Loucy (cell line): Measurements from ENCODE around the gene SCRN2.
A peak's percentile ranks its signal among the peaks of the same experiment; 100 is the strongest.

Experiments
- H2AFZ ChIP-seq: fragments of 200-600 bp; sonication (generic); 2 replicates; pipeline ENCODE4 v1.6.0; 2016; ENCODE audit warnings: antibody characterized with exemption, mild to moderate bottlenecking, low read length, moderate library complexity
- H3F3A ChIP-seq: fragments of 200-600 bp; 2 replicates; pipeline ENCODE4 v1.6.0; 2016; ENCODE audit warnings: antibody characterized with exemption, low read depth, mild to moderate bottlenecking
- H3K27me3 ChIP-seq: fragments of 200-600 bp; sonication (generic); 2 replicates; pipeline ENCODE4 v1.6.1; 2014; ENCODE audit warnings: low read length, mild to moderate bottlenecking; ENCODE audit not compliant: insufficient read depth, poor library complexity, severe bottlenecking
- H3K36me3 ChIP-seq: fragments of 200-600 bp; sonication (generic); 2 replicates; pipeline ENCODE4 v1.6.1; 2016; ENCODE audit warnings: low read length; ENCODE audit not compliant: insufficient read depth
- H3K4me1 ChIP-seq: fragments of 200-600 bp; sonication (generic); 2 replicates; pipeline ENCODE4 v1.5.1; 2014; ENCODE audit warnings: low read length, mild to moderate bottlenecking; ENCODE audit not compliant: insufficient read depth, poor library complexity, severe bottlenecking
- H3K4me2 ChIP-seq: fragments of 200-600 bp; sonication (generic); 2 replicates; pipeline ENCODE4 v1.6.0; 2014; ENCODE audit warnings: antibody characterized with exemption, low read length, low read depth, mild to moderate bottlenecking; ENCODE audit not compliant: poor library complexity, severe bottlenecking
- H3K4me3 ChIP-seq: fragments of 200-600 bp; sonication (generic); 2 replicates; pipeline ENCODE4 v1.5.1; 2014; ENCODE audit warnings: low read length, mild to moderate bottlenecking, mixed read lengths; ENCODE audit not compliant: poor library complexity, severe bottlenecking
- H3K79me2 ChIP-seq: fragments of 200-600 bp; sonication (generic); 2 replicates; pipeline ENCODE4 v1.6.1; 2014; ENCODE audit warnings: low read length; ENCODE audit not compliant: insufficient read depth
- H3K9ac ChIP-seq: fragments of 200-600 bp; sonication (generic); 2 replicates; pipeline ENCODE4 v1.6.0; 2014; ENCODE audit warnings: mild to moderate bottlenecking, low read depth, low read length, moderate library complexity; ENCODE audit not compliant: poor library complexity, severe bottlenecking
- H3K9me2 ChIP-seq: fragments of 200-600 bp; sonication (generic); replicated peaks from 2 replicates; pipeline ENCODE4 v1.6.1; 2016; ENCODE audit warnings: low read depth, low read length, mixed read lengths
- H3K9me3 ChIP-seq: fragments of 200-600 bp; sonication (generic); 2 replicates; pipeline ENCODE4 v1.6.1; 2014; ENCODE audit warnings: mild to moderate bottlenecking, antibody characterized with exemption, low read length, low read depth; ENCODE audit not compliant: insufficient read depth
- H4K20me1 ChIP-seq: fragments of 200-600 bp; sonication (generic); 2 replicates; pipeline ENCODE4 v1.6.0; 2014; ENCODE audit warnings: antibody characterized with exemption, low read length, mild to moderate bottlenecking; ENCODE audit not compliant: insufficient read depth, poor library complexity, severe bottlenecking
- CTCF ChIP-seq: fragments of 200-600 bp; sonication (generic); conservative IDR thresholded peaks from 2 replicates; pipeline ENCODE4 v1.5.1; 2014; ENCODE audit warnings: mild to moderate bottlenecking, antibody characterized with exemption, low read length
- EZH2phosphoT487 ChIP-seq: fragments of 200-600 bp; IDR thresholded peaks from 2 replicates; pipeline ENCODE4 v1.6.1; 2018; ENCODE audit warnings: antibody characterized with exemption, mild to moderate bottlenecking, moderate library complexity, borderline replicate concordance

SCRN2 gene

DNA sequence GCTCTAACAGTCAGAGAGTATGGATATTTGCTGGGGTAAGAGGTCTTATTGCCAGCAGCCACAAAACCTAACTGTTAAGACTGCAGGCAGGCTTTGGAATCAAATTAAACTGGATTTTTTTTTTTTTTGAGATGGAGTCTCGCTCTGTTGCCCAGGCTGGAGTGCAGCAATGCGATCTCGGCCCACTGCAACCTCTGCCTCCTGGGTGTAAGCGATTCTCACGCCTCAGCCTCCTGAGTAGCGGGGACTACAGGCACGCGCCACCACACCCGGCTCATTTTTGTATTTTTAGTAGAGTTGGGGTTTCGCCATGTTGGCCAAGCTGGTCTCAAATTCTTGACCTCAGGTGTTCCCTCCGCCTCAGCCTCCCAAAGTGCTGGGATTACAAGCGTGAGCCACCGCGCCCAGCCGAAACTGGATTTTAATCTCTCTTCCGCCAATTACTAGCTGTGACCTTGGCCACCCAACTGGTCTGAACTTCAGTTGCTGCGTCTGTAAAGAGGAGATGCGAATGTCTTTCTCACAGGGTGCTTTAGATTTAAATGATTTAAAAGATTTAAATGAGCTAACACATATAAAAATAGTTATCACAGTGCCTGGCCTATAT is 10.6 kb downstream of the SCRN2 start:
- peak overlapping the region; percentile 89 for H3K4me3 ChIP-seq
- peaks cover 20% of the 10 kb centered on the region for H3K4me1 ChIP-seq
- H3K36me3 ChIP-seq: peaks cover 14% of the 10 kb centered on the region; the same call in 1 of the 2 replicates
- TF ChIP-seq CTCF: no peak
- no peak for TF ChIP-seq EZH2phosphoT487
- H3K27me3 ChIP-seq: no peaks in the 10 kb centered on the region
- H3K9me3 ChIP-seq: no peaks in the 10 kb centered on the region
- peaks cover 9% of the 10 kb centered on the region for H4K20me1 ChIP-seq
- no peak overlapping the region for H2AFZ ChIP-seq
- H3K4me2 ChIP-seq: peak overlapping the region; percentile 86
- H3K9me2 ChIP-seq: no peaks in the 10 kb centered on the region
- H3K79me2 ChIP-seq: peaks cover 28% of the 10 kb centered on the region
- peak overlapping the region; percentile 82 for H3K9ac ChIP-seq
- H3F3A ChIP-seq: no peaks in the 10 kb centered on the region

- H3K36me3 ChIP-seq: peaks cover 14% of the 10 kb centered on the region; the same call in 1 of the 2 replicates
- peaks cover 16% of the 10 kb centered on the region for H3K4me1 ChIP-seq
- H3F3A ChIP-seq: no peaks in the 10 kb centered on the region
- H3K9me2 ChIP-seq: no peaks in the 10 kb centered on the region
- peaks cover 9% of the 10 kb centered on the region for H4K20me1 ChIP-seq
- no peaks in the 10 kb centered on the region for H3K9me3 ChIP-seq
- peak overlapping the region; percentile 86 for H3K4me2 ChIP-seq
- peak overlapping the region; percentile 89 for H3K4me3 ChIP-seq
- TF ChIP-seq EZH2phosphoT487 (no peak), CTCF (no peak)
- H3K27me3 ChIP-seq: no peaks in the 10 kb centered on the region
- H2AFZ ChIP-seq: no peak overlapping the region
- H3K79me2 ChIP-seq: peaks cover 28% of the 10 kb centered on the region
- peak overlapping the region; percentile 82 for H3K9ac ChIP-seq
Measured at GRCh38 chr17:47829870-47830269, 11.2 kb downstream of the SCRN2 start.

DNA sequence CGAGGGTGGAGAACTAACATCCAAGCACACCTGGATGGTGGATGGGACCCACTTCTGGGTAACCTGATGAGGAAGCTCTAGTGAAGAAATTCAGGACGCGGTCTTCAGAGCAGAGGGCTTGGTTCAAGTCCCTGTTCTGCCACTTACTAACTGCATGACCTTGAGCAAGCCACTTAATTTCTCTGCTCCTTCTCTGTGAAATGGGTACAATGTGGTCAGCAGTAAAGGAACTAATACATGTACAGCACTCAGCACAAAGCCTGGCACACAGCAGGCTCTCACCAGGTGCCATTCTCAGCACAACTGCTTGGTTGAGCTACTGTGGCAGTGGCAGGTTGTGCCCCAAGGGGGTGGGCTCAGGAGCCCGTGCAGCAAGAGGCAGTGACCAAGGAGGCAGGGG is 17.6 kb downstream of the SCRN2 start:
- Histone ChIP-seq H3K9ac (no peak overlapping the region), H2AFZ (no peak overlapping the region), H3K9me2 (no peaks in the 10 kb centered on the region), H3K4me3 (no peak overlapping the region), H3K4me1 (peaks cover 16% of the 10 kb centered on the region), H3K4me2 (no peak overlapping the region), H3K9me3 (no peaks in the 10 kb centered on the region), H3K36me3 (peaks cover 25% of the 10 kb centered on the region; the same call in 1 of the 2 replicates), H4K20me1 (peaks cover 5% of the 10 kb centered on the region), H3K79me2 (peaks cover 15% of the 10 kb centered on the region; the same call in 1 of the 2 replicates), H3K27me3 (no peaks in the 10 kb centered on the region), H3F3A (no peaks in the 10 kb centered on the region)
- TF ChIP-seq CTCF: no peak
- no peak for TF ChIP-seq EZH2phosphoT487
